ENCODE results near the gene TAOK3.

The TAOK3 gene

GRCh38 chr12:118344829-118345228, 27.9 kb downstream of the TAOK3 start:
- DNase-seq (ENCODE audit: low spot score in 2 of 2): no peak
- in situ Hi-C loops (cut with MboI; ENCODE audit: low sequenced_read_pairs): no loop called here
- peaks cover 10% of the 10 kb centered on the region; the same call in 1 of the 2 replicates for H3K4me1 ChIP-seq
- no peak overlapping the region for H3K4me3 ChIP-seq
- H3K9me3 ChIP-seq: no peaks in the 10 kb centered on the region
- no peaks in the 10 kb centered on the region for H3K36me3 ChIP-seq (replicated peaks)
- H3K27me3 ChIP-seq (ENCODE audit: low read depth): no peaks in the 10 kb centered on the region

- Histone ChIP-seq H3K4me3 (no peak overlapping the region), H3K27me3 (ENCODE audit: low read depth) (no peaks in the 10 kb centered on the region), H3K4me1 (peaks cover 14% of the 10 kb centered on the region), H3K36me3 (replicated peaks) (no peaks in the 10 kb centered on the region), H3K9me3 (no peaks in the 10 kb centered on the region)
- no peak for DNase-seq (ENCODE audit: low spot score in 2 of 2)
- in situ Hi-C loops (cut with MboI; ENCODE audit: low sequenced_read_pairs): no loop called here
Observed at GRCh38 chr12:118342090-118342489, 30.6 kb downstream of the TAOK3 start.

- H3K4me3 ChIP-seq: no peak overlapping the region
- no peaks in the 10 kb centered on the region for H3K9me3 ChIP-seq
- DNase-seq (ENCODE audit: low spot score in 2 of 2): peak in 1 of 2 experiments; percentile 20
- in situ Hi-C loops (cut with MboI; ENCODE audit: low sequenced_read_pairs): no loop called here
- no peaks in the 10 kb centered on the region for H3K27me3 ChIP-seq (ENCODE audit: low read depth)
- H3K36me3 ChIP-seq (replicated peaks): no peaks in the 10 kb centered on the region
- H3K4me1 ChIP-seq: peaks cover 10% of the 10 kb centered on the region
Observed at GRCh38 chr12:118337194-118337838, 35.4 kb downstream of the TAOK3 start.

- Histone ChIP-seq H3K9me3 (no peaks in the 10 kb centered on the region), H3K4me1 (peaks cover 10% of the 10 kb centered on the region), H3K36me3 (replicated peaks) (no peaks in the 10 kb centered on the region), H3K27me3 (ENCODE audit: low read depth) (no peaks in the 10 kb centered on the region), H3K4me3 (no peak overlapping the region)
- no peak for DNase-seq (ENCODE audit: low spot score in 2 of 2)
- in situ Hi-C loops (cut with MboI; ENCODE audit: low sequenced_read_pairs): no loop called here
Observed at GRCh38 chr12:118336123-118336522, 36.6 kb downstream of the TAOK3 start.

GRCh38 chr12:118334939-118335567, 37.7 kb downstream of the TAOK3 start:
- Histone ChIP-seq H3K27me3 (ENCODE audit: low read depth) (no peaks in the 10 kb centered on the region), H3K9me3 (no peaks in the 10 kb centered on the region), H3K36me3 (replicated peaks) (no peaks in the 10 kb centered on the region), H3K4me1 (peaks cover 18% of the 10 kb centered on the region), H3K4me3 (no peak overlapping the region)
- in situ Hi-C loops (cut with MboI; ENCODE audit: low sequenced_read_pairs): no loop called here
- no peak for DNase-seq (ENCODE audit: low spot score in 2 of 2)

GRCh38 chr12:118334241-118334640, 38.5 kb downstream of the TAOK3 start:
- H3K27me3 ChIP-seq (ENCODE audit: low read depth): no peaks in the 10 kb centered on the region
- peaks cover 19% of the 10 kb centered on the region for H3K4me1 ChIP-seq
- in situ Hi-C loops (cut with MboI; ENCODE audit: low sequenced_read_pairs): no loop called here
- no peaks in the 10 kb centered on the region for H3K9me3 ChIP-seq
- H3K36me3 ChIP-seq (replicated peaks): no peaks in the 10 kb centered on the region
- no peak for DNase-seq (ENCODE audit: low spot score in 2 of 2)
- no peak overlapping the region for H3K4me3 ChIP-seq

GRCh38 chr12:118332511-118332910, 40.2 kb downstream of the TAOK3 start:
- peaks cover 19% of the 10 kb centered on the region for H3K4me1 ChIP-seq
- H3K36me3 ChIP-seq (replicated peaks): no peaks in the 10 kb centered on the region
- in situ Hi-C loops (cut with MboI; ENCODE audit: low sequenced_read_pairs): no loop called here
- H3K4me3 ChIP-seq: no peak overlapping the region
- no peak for DNase-seq (ENCODE audit: low spot score in 2 of 2)
- no peaks in the 10 kb centered on the region for H3K9me3 ChIP-seq
- H3K27me3 ChIP-seq (ENCODE audit: low read depth): no peaks in the 10 kb centered on the region

- H3K36me3 ChIP-seq (replicated peaks): no peaks in the 10 kb centered on the region
- peaks cover 9% of the 10 kb centered on the region for H3K4me1 ChIP-seq
- no peaks in the 10 kb centered on the region for H3K27me3 ChIP-seq (ENCODE audit: low read depth)
- in situ Hi-C loops (cut with MboI; ENCODE audit: low sequenced_read_pairs): no loop called here
- no peaks in the 10 kb centered on the region for H3K9me3 ChIP-seq
- no peak overlapping the region for H3K4me3 ChIP-seq
- peak; percentile 27 to 40 for DNase-seq (ENCODE audit: low spot score in 2 of 2)
Observed at GRCh38 chr12:118330421-118331018, 42.2 kb downstream of the TAOK3 start.

- Histone ChIP-seq H3K27me3 (ENCODE audit: low read depth) (no peaks in the 10 kb centered on the region), H3K4me1 (peaks cover 9% of the 10 kb centered on the region), H3K9me3 (no peaks in the 10 kb centered on the region), H3K36me3 (replicated peaks) (no peaks in the 10 kb centered on the region), H3K4me3 (no peak overlapping the region)
- DNase-seq (ENCODE audit: low spot score in 2 of 2): no peak
- in situ Hi-C loops (cut with MboI; ENCODE audit: low sequenced_read_pairs): no loop called here
Observed at GRCh38 chr12:118328486-118329330, 44.0 kb downstream of the TAOK3 start.

- peaks cover 9% of the 10 kb centered on the region for H3K4me1 ChIP-seq
- DNase-seq (ENCODE audit: low spot score in 2 of 2): no peak
- H3K36me3 ChIP-seq (replicated peaks): no peaks in the 10 kb centered on the region
- H3K9me3 ChIP-seq: no peaks in the 10 kb centered on the region
- no peaks in the 10 kb centered on the region for H3K27me3 ChIP-seq (ENCODE audit: low read depth)
- H3K4me3 ChIP-seq: no peak overlapping the region
- in situ Hi-C loops (cut with MboI; ENCODE audit: low sequenced_read_pairs): no loop called here
Observed at GRCh38 chr12:118327391-118327790, 45.3 kb downstream of the TAOK3 start.

- no peak overlapping the region for H3K4me3 ChIP-seq
- in situ Hi-C loops (cut with MboI; ENCODE audit: low sequenced_read_pairs): no loop called here
- no peaks in the 10 kb centered on the region for H3K36me3 ChIP-seq (replicated peaks)
- H3K27me3 ChIP-seq (ENCODE audit: low read depth): no peaks in the 10 kb centered on the region
- no peaks in the 10 kb centered on the region for H3K9me3 ChIP-seq
- no peak for DNase-seq (ENCODE audit: low spot score in 2 of 2)
- peaks cover 9% of the 10 kb centered on the region for H3K4me1 ChIP-seq
Observed at GRCh38 chr12:118326991-118327390, 45.7 kb downstream of the TAOK3 start.

GRCh38 chr12:118325081-118325480, 47.6 kb downstream of the TAOK3 start:
- Histone ChIP-seq H3K4me3 (no peak overlapping the region), H3K4me1 (peaks cover 2% of the 10 kb centered on the region; the same call in 1 of the 2 replicates), H3K9me3 (no peaks in the 10 kb centered on the region), H3K36me3 (replicated peaks) (no peaks in the 10 kb centered on the region), H3K27me3 (ENCODE audit: low read depth) (no peaks in the 10 kb centered on the region)
- DNase-seq (ENCODE audit: low spot score in 2 of 2): no peak
- in situ Hi-C loops (cut with MboI; ENCODE audit: low sequenced_read_pairs): no loop called here

- Histone ChIP-seq H3K27me3 (ENCODE audit: low read depth) (no peaks in the 10 kb centered on the region), H3K4me3 (no peak overlapping the region), H3K9me3 (no peaks in the 10 kb centered on the region), H3K36me3 (replicated peaks) (no peaks in the 10 kb centered on the region), H3K4me1 (no peaks in the 10 kb centered on the region)
- in situ Hi-C loops (cut with MboI; ENCODE audit: low sequenced_read_pairs): no loop called here
- no peak for DNase-seq (ENCODE audit: low spot score in 2 of 2)
Observed at GRCh38 chr12:118319627-118320026, 53.1 kb downstream of the TAOK3 start.

- in situ Hi-C loops (cut with MboI; ENCODE audit: low sequenced_read_pairs): no loop called here
- no peaks in the 10 kb centered on the region for H3K4me1 ChIP-seq
- no peak for DNase-seq (ENCODE audit: low spot score in 2 of 2)
- no peaks in the 10 kb centered on the region for H3K27me3 ChIP-seq (ENCODE audit: low read depth)
- no peak overlapping the region for H3K4me3 ChIP-seq
- no peaks in the 10 kb centered on the region for H3K9me3 ChIP-seq
- H3K36me3 ChIP-seq (replicated peaks): no peaks in the 10 kb centered on the region
Observed at GRCh38 chr12:118318744-118319143, 54.0 kb downstream of the TAOK3 start.
